ENCODE data around the gene KCNMA1. TPM values are rescaled to one million over a fixed set of nuclear protein-coding genes. Genes with fewer than 3 reads are reported as not detected.

The KCNMA1 gene
- total and polyA plus RNA-seq, 10 donors, result 9.3 to 114 (median 51.5) TPM

DNA sequence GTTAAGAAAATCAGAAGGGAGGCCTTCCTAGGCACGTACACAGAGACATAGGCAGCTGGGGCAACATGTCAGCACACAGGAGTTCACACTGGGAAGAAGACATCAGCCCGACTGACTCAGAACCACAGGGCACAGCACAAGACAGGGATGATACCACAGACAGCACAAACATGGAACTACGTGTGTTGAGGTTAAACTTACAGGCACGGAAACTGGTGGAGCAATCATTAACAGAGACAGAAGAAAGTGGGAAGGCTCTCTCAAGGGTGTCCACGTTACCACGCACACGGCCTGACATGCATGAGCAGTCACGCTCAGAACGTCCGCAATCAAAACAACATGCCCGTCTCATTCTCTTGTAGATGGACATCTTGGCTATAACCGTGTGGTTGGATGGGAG, 636.4 kb downstream of the KCNMA1 start:
- no peaks in the 10 kb centered on the region for H3K27me3 ChIP-seq (replicated peaks in 1 of 7)
- H3K4me1 ChIP-seq, result peaks cover 0 to 8% (median 3%) of the 10 kb centered on the region in 6 donors
- TF ChIP-seq POLR2A (IDR thresholded peaks at IDR 0.05) (no peak), POLR2AphosphoS5 (IDR thresholded peaks at IDR 0.05) (no peak)
- TF ChIP-seq, protein P1, sequence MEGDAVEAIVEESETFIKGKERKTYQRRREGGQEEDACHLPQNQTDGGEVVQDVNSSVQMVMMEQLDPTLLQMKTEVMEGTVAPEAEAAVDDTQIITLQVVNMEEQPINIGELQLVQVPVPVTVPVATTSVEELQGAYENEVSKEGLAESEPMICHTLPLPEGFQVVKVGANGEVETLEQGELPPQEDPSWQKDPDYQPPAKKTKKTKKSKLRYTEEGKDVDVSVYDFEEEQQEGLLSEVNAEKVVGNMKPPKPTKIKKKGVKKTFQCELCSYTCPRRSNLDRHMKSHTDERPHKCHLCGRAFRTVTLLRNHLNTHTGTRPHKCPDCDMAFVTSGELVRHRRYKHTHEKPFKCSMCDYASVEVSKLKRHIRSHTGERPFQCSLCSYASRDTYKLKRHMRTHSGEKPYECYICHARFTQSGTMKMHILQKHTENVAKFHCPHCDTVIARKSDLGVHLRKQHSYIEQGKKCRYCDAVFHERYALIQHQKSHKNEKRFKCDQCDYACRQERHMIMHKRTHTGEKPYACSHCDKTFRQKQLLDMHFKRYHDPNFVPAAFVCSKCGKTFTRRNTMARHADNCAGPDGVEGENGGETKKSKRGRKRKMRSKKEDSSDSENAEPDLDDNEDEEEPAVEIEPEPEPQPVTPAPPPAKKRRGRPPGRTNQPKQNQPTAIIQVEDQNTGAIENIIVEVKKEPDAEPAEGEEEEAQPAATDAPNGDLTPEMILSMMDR (IDR thresholded peaks at IDR 0.05 in 8 of 11, conservative IDR thresholded peaks at IDR 0.05 in 3 of 11), result no peak
- intact Hi-C loops (cut with DNase I; ENCODE audit: low total_unique reads), result no loop called here
- H3K9me3 ChIP-seq, result no peaks in the 10 kb centered on the region
- peak overlapping the region in 5 of 8 donors; percentile 13 to 53 (median 46) for H3K27ac ChIP-seq
- DNase-seq, result no peak
- H3K36me3 ChIP-seq, result no peaks in the 10 kb centered on the region
- no peak overlapping the region for H3K4me3 ChIP-seq
- 72 to 83% (median 80%) methylated on average over 12 of the region's 12 CpGs for WGBS, 5 donors

DNA sequence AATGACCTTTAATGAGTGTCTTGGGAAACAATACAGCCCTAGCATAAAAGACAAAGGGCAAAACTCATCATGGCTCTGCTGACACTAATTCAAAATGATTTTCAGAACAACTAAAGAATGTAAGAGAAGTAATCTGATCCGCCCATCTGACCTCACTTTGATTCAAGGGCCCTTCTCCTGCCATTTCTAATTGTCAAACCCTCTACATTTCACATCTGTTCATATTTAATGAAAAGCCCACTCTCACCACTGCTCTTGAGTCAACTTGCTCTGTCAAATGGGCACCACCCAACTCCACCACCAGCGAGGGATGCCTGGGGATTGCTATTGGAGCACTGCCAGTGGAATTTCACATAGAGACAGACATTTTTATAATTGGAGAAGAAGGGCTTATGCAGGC, 639.2 kb downstream of the KCNMA1 start:
- WGBS, 5 donors, result 73 to 94% (median 83%) methylated on average over 2 of the region's 2 CpGs
- intact Hi-C loops (cut with DNase I; ENCODE audit: low total_unique reads), result no loop called here
- Histone ChIP-seq H3K9me3 (no peaks in the 10 kb centered on the region), H3K27ac (no peak overlapping the region), H3K4me1 (peaks cover 0 to 16% (median 0%) of the 10 kb centered on the region in 6 donors), H3K36me3 (no peaks in the 10 kb centered on the region), H3K4me3 (no peak overlapping the region), H3K27me3 (replicated peaks in 1 of 7) (no peaks in the 10 kb centered on the region)
- DNase-seq, result no peak
- TF ChIP-seq, protein P1 (IDR thresholded peaks at IDR 0.05 in 8 of 11, conservative IDR thresholded peaks at IDR 0.05 in 3 of 11), result no peak
- no peak for TF ChIP-seq POLR2AphosphoS5 (IDR thresholded peaks at IDR 0.05)
- no peak for TF ChIP-seq POLR2A (IDR thresholded peaks at IDR 0.05)

DNA sequence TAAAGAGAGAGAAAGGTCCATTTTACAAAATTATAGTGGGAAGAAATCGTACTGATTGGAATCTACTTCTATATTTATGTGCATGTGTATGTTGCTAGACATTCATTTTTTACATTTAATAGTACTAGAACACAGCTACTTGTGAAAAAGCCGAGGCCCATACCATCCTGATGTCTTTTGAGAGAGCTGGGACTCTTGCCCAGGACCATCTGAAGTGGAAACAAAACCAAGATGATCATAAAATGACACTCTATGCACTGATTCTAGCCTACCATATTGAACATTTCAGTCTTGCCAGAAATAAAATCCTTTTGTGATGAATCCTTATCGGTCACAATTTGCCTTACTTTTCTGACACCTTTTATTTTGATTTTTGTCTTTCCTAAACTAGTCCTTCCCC, 640.0 kb downstream of the KCNMA1 start:
- TF ChIP-seq POLR2A (IDR thresholded peaks at IDR 0.05) (no peak), POLR2AphosphoS5 (IDR thresholded peaks at IDR 0.05) (no peak)
- TF ChIP-seq, protein P1 (IDR thresholded peaks at IDR 0.05 in 8 of 11, conservative IDR thresholded peaks at IDR 0.05 in 3 of 11), result no peak
- no peak for DNase-seq
- H3K36me3 ChIP-seq, result no peaks in the 10 kb centered on the region
- no peak overlapping the region for H3K27ac ChIP-seq
- 78 to 93% (median 82%) methylated on average over 3 of the region's 3 CpGs for WGBS, 5 donors
- H3K9me3 ChIP-seq, result no peaks in the 10 kb centered on the region
- no peak overlapping the region for H3K4me3 ChIP-seq
- H3K4me1 ChIP-seq, result peaks cover 0 to 22% (median 4%) of the 10 kb centered on the region in 6 donors
- intact Hi-C loops (cut with DNase I; ENCODE audit: low total_unique reads), result no loop called here
- no peaks in the 10 kb centered on the region for H3K27me3 ChIP-seq (replicated peaks in 1 of 7)

- Histone ChIP-seq H3K36me3 (no peaks in the 10 kb centered on the region), H3K4me3 (no peak overlapping the region), H3K4me1 (peaks cover 0 to 31% (median 6%) of the 10 kb centered on the region in 6 donors), H3K9me3 (no peaks in the 10 kb centered on the region), H3K27me3 (replicated peaks in 1 of 7) (no peaks in the 10 kb centered on the region), H3K27ac (no peak overlapping the region)
- intact Hi-C loops (cut with DNase I; ENCODE audit: low total_unique reads), result no loop called here
- DNase-seq, result no peak
- TF ChIP-seq POLR2AphosphoS5 (IDR thresholded peaks at IDR 0.05), result no peak
- no peak for TF ChIP-seq POLR2A (IDR thresholded peaks at IDR 0.05)
- TF ChIP-seq, protein P1 (IDR thresholded peaks at IDR 0.05 in 8 of 11, conservative IDR thresholded peaks at IDR 0.05 in 3 of 11), result no peak
- WGBS, 5 donors, result 92 to 98% (median 93%) methylated on average over 11 of the region's 11 CpGs
Observed at GRCh38 chr10:76995023-76995422, 642.6 kb downstream of the KCNMA1 start.
